LHCN-M2 (cell line): ENCODE data around the gene HDAC9. TPM values are rescaled to one million over a fixed set of nuclear protein-coding genes. Genes with fewer than 3 reads are reported as not detected.

ENCODE experiments used
- DNase-seq: peaks from one replicate; pipeline ENCODE4 v3.0.0-alpha.2; 2012; ENCODE audit warnings: low read depth
- total RNA-seq: library from RNA; depleted of rRNA; stranded (reverse); fragments of >200 nt; gene quantifications from 2 replicates; pipeline ENCODE4 v1.2.3, GENCODE V29; 2014

The HDAC9 gene
- total RNA-seq, 1 experiment from 2014 or later = 16.5 TPM

GRCh38 chr7:18590241-18590640, 94.7 kb downstream of the HDAC9 start:
- no peak for DNase-seq

- peak; percentile 65 for DNase-seq
These were observed 95.3 kb downstream of the HDAC9 start for GRCh38 chr7:18590744-18591340.

- DNase-seq = no peak
These were observed 98.2 kb downstream of the HDAC9 start for GRCh38 chr7:18593602-18594279.

GRCh38 chr7:18597754-18598153, 102.2 kb downstream of the HDAC9 start:
- DNase-seq = no peak

DNA sequence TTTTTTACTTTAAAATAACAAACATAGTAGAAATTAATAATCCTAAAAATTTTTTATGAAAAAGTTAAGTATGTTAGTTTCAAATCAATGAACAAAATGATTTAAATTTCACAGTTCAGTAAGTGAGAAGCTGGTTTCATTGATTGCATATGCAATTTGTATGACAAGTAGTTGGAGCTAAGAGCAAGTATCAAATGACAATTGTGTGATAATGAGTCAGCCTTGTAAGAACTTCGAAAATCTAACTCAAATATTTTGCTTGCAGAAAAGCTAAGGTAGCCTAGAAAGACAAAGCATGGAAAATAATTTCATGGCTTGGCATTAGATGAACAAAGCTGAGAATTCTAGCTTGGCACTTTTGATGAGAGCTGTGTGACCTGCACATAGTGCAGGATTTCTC, 111.5 kb downstream of the HDAC9 start:
- peak; percentile 65 for DNase-seq

DNA sequence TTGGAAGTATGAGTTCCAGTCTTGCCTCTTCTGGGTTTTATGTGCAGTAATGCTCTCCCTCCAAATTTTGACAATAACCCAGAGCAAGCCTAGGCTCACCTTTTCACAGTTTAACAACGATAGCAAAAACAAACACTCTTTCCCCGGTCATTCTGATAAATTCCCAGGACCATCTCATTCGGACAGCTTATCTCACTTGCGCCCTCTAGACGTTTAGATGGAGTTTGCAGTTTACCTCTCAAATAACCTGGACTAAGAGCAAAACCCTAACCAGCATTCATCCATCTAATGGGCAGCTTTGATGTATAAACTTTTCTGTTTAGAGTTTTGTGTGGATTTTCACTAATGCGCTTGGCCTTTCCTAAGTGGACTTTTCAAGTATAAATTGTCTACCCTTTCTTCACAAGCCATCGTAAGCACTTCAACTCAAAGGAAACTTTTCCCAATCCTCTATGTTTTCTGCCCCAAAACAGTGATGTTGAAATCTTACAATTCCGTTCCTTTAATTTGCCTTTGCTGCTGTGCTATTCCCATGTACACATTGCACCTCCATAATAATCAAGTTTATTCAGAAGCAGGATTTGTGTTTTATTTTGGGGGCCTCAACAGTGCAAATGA, 114.9 kb downstream of the HDAC9 start:
- DNase-seq = peak; percentile 41

DNA sequence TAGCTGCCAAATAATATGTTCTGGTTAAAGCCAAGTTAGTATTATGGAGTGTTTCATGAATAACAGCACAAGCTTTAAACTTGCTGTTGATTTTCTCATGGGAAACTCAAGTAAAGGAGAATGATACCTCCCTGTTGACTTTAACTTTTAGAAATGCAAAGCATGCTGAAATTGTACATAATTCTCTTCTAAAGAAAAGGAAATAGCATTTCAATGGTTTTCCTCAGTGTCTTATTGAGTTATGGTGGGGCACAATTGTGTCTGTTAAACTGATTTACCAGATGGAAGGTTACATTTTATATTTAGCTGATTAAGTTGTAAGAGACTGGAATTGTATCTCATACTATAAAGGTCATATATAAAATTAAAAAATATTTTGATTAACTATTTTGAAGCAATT, 119.3 kb downstream of the HDAC9 start:
- DNase-seq = no peak

DNA sequence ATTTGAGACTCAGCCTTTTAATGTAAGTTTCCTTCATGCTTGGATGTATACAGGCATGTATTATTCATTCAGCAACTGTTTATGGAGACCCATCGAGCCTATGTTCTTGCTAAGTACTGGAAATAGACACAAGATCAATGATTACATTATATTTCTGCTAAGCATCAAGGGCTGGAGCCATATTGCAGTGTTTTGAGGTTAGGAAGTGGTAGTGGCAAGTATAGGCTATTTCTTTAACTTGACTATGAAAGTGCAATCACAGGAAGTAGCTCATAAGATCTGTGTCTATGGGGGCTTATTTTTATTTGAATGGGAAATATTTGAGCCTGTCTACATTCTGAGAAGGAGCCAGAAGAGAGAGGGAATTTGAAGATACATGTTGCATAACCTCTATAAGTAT, 123.8 kb downstream of the HDAC9 start:
- DNase-seq = no peak

DNA sequence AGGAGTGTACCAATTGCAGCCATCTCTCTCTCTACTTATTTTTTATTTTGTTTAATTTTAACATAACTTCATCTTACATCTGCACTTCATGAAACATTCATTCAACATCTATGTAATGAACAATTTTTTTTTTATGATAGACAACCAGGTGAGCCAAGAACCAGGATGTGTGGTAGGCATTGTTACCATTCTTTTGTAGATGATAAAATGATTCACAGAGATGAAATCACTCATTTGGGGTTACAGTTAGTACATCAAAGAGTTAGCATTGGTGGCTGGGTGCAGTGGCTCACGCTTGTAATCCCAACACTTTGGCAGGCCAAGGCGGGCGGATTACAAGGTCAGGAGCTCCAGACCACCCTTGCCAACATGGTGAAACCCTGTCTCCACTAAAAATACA, 127.8 kb downstream of the HDAC9 start:
- no peak for DNase-seq

- DNase-seq = no peak
These were observed 128.9 kb downstream of the HDAC9 start for GRCh38 chr7:18624459-18624858.

DNA sequence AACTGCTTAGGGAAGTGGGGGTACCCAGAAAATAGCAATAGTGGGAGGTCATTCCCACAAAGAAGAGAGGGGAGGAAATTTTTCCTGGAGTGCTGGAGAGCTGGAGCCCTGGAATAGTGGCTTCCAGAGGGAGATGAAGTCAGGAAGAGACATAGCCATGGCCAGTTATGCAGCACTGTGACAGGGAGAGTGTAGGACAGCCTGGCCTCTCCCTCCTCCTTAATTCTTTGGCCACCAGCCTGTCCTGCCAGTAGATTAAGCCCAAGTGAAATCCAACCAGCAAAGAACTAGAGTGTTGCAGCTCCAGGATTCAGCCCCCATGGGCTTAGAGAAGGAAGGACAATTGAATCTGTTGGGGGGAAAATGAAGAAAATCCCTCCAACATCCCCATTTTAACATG, 130.5 kb downstream of the HDAC9 start:
- no peak for DNase-seq

DNA sequence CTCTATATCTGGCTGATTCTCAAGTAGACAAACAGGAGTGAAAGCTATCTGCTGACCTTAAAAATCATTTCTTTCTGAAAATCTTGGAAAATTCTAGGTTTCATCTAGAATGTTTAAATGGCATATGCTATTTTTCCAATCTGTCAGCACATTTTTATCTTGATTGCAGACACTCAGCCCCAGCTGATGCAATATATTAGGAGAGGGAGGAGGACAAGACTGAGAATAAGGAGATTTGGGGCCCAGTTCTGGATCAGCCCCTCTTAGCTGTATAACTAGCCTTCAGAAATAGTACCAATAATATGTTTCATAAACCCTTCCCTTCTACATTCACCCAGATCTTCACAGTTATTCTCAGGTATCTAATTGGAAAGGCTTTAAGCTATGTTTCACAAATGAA, 131.2 kb downstream of the HDAC9 start:
- DNase-seq = no peak

DNA sequence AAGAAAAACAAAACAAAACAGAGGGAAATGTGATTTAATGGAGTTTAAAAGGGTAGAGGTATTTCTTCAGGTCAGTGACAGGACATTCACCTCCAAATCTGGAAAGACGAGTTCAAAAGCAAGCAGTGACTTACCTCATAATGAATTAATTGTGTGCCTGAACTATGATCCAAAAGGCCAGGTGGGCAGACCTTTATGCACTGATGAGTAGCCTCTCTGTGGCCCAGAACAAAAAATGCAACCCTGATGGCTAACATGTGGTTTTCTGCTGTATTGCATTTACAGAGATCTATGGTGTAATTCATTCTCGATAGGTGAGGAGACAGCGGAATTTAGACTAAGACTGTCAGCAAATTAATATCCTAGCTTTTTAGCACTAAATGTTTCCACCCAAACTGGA, 142.0 kb downstream of the HDAC9 start:
- DNase-seq = no peak

DNA sequence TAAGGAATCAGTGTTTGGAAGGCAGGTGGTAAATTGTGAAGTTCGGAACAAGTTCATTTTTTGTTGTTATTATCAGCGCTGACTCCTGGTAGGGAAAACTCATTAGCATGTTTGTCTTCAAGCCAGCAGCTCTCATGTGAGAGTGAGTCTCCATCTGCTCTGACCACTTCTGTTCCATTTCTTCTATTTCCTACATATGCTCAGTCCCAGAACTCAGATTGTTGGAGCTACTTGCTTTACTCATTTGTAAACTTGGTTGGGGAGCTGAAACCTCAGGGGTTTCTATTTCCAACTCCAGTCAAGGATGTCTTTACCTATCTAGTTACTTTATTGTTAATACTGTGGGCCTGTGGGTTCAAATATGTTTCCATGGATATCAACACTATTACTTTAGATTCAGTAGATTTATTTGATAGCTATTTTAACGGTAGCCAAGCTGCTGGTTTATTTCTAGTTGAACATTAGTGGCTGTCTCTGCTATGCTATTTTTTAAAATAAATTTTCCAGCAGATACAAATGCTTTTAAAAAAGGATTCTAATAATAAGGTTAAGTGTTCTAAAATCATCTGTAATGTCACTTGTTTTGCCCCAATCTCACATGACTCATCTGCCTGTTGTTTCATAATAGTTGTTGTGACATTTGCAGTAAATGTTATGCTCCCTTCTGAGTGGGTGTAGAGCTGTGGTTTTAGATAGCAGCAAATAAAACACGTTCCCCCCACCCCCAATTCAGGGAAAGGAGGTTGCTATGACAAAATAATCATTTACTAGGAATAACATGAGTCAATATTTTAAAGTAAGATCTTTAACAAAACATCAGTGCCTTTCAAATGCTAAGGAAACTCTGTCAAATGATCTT, 143.3 kb downstream of the HDAC9 start:
- DNase-seq = peak; percentile 83

DNA sequence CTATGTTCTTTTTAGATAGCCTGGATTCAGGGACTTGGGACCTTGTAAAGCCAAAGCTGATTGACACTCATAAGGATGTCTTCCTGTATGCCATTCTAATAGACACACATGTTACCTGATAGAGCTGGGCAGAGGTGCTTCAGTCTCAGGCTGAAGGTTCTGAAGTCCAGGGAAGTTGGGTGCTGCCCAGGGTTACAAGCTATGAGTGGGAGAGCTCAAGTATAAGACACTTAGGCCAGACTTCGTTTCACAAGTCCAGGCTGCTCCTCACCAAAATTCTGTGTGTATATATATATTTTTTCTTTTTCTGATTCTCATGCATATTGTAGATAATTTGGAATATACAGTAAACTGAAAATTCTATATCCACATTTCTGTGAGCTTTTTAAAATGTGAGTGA, 144.2 kb downstream of the HDAC9 start:
- DNase-seq = no peak

GRCh38 chr7:18644981-18645380, 149.4 kb downstream of the HDAC9 start:
- DNase-seq = no peak

DNA sequence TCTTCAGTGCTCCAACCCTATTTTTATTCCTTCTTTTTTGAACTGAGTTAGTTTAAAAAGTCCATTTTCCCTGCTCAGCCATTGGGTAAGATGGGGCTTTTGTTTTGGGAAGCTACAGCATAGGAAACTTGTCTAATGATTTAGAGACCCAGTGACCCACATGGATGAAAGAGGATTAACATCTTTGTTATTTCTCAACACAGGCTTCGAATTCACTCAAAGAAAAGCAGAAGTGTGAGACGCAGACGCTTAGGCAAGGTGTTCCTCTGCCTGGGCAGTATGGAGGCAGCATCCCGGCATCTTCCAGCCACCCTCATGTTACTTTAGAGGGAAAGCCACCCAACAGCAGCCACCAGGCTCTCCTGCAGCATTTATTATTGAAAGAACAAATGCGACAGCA, 152.0 kb downstream of the HDAC9 start:
- no peak for DNase-seq

DNA sequence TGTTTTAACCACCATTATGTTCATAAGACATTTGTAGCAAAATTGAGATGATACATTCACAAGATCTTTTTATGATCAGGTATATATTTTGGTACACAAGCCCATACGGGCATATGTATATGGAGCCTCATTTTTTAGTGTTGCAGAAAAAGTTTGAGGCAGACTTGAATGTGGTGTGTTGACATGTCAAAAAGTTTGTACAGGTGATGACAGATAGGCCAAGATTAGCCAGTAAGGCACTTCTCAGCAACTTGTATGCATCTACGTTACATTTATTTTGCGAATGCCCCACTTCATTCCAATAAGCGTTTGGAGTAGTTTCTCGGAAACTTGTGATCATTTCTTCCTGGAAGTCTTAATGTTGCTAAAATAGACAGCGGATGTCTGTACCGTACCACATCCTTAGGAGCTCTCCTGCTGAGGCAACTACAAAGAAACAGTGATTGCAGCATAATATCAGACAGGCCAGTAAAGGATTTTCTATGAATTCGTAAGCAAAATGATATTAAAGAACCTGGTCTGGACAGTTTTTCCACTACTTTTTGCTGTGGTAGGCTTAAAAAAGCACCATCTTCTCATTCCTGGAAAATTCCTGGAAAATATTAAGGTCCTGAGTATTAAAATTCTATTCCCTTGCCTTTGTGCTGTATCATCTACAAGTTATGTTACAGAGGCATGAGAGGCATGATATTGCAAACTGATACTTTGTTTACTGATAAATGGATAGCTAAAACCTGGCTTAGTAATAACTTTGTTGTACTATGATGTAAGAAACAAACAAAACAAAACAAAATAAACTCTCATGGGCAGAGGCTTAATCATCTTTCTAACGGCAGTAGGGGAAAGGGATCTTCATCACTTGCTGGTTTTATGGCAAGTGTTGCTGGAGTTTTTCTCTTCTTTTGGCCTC, 153.6 kb downstream of the HDAC9 start:
- no peak for DNase-seq

- no peak for DNase-seq
These were observed 158.0 kb downstream of the HDAC9 start for GRCh38 chr7:18653381-18654155.

DNA sequence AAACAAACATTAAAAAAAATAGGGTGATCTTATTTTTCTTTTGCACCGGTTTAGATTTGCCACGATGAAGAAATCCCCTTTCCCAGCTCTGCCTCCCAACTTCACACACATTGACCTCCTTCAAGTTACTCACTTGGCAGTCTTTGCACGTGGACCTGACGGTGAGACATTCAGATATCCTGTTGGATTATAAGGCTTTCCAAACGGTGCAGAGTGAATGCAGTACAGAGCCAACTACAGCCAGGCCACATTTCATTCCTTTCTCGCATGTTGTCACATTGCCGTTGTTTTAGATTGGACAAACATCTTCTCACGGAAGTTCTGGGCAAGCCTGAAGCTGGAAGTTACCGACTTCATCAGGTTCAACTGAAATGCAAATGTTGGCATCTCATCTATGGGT, 159.2 kb downstream of the HDAC9 start:
- no peak for DNase-seq
